HG02798 (cell line): ENCODE data around the gene NTM.

ENCODE experiments used
- ATAC-seq: cut with Tn5 transposase; IDR thresholded peaks from one replicate; pipeline ENCODE4 v1.9.1; 2021; ENCODE audit warnings: mild to moderate bottlenecking; ENCODE audit not compliant: unreplicated experiment, poor library complexity

NTM gene

DNA sequence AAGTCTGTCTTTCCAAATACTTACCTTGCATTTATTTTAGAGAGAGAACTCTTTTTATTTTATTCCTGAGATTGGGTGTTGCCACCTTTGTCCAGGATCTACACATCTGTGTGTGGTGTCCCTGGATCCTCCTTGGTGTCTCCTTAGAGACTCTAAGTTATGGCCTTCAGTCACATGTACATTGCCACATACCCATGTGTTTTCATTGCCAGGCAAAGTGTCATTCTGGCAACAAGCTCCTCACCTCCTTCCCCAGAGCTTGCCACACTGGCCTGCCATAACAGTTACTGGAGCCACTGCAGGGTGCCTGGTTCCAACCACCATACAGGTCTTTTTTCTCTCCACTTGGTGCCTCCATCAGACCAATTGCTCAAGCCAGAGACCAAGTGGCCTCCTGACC lies 379.7 kb downstream of the NTM start:
- ATAC-seq: no peak

DNA sequence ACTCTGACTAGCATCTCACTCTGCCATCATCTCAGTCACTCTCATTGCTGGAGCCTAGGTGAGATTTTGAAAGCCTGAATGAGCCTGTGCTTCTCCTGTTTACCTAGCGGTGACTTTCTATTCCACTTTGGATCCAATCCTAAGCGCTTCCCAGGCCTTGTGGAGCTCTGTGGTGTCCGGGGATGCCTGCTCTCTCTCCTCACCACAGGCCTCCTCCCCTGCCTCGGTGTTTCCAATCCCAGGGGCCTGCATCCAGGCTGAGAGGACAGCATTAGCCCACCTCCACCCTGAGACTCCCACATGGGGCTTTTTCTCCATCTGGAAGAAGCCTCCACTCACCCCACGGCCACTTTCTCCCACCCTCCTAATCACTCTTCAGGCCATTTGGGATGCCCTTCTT lies 380.3 kb downstream of the NTM start:
- no peak for ATAC-seq

DNA sequence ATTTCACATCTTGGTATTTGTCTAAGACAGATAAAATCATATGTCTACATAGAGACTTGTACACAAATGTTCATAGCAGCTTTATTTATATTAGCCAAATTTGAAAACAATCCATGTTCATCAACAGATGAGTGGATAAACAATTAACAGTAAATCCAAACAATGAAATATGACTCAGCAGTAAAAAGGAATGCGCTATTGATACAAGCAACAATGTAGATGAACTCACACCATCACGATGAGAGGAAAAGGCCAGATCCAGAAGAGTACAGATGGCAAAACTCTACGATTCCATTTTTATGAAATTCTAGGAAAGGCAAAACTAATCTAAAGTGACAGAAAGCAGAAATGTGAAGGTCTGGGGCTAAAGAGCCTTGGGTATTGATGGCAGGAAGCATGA lies 384.3 kb downstream of the NTM start:
- no peak for ATAC-seq

DNA sequence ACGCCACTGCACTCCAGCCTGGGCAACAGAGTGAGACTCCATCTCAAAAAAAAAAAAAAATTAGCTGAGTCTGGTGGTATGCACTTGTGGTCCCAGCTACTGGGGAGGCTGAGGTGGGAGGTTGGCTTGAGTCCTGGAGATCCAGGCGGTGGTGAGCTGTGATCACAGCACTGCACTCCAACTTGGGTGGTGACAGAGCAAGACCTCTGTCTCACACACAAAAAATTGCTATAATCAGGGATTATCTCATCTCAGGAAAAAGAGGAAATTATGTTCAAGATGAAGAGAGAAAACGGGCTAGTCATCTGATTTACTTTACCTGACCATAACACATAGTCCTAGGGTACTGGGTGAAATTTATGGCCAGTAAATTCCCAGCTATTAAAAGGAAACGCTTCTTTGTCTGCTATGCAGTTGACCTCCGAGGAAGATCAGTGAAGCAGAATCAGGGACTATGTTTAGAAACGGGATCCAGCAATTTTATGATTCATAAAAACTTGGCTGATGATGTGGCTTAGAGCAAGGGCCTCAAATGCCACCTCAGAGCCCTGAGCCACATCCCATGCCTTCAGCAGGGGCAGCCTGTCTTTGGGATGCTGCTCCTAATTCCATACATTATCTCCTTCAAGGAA lies 386.2 kb downstream of the NTM start:
- no peak for ATAC-seq

DNA sequence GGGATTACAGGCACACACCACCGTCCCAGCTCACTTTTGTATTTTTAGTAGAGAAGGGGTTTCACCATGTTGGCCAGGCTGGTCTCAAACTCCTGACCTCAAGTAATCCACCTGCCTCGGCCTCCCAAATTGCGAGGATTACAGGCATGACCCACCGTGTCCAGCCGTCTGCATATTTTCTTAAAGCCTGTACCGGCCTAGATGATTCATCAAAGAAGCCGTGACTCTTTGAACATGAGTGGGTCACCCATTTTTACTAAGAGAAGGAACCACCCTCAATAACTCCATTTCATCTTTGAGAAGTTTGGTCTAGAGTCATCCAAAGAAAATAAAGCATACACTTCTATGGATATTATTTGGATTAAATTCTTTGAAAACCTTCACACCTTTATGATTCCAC lies 388.3 kb downstream of the NTM start:
- ATAC-seq: no peak

DNA sequence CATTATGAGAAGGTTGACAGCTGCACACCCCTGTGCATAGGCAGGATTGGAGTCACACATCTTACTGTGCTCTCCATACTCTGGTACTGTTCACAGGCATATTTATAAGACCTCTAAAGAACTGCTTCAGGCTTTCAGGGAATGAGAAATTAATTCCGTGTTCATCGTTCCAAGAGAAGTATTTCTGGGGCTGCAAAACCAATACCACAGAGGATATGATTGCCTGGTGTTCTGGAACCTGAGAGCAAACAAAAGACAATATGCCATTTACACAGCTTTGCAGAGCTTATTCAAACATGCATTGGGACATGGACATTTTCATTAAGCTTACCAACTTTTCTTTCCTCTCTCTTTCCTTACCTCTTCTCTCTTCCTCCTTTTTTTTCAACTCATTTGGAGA lies 388.7 kb downstream of the NTM start:
- no peak for ATAC-seq

DNA sequence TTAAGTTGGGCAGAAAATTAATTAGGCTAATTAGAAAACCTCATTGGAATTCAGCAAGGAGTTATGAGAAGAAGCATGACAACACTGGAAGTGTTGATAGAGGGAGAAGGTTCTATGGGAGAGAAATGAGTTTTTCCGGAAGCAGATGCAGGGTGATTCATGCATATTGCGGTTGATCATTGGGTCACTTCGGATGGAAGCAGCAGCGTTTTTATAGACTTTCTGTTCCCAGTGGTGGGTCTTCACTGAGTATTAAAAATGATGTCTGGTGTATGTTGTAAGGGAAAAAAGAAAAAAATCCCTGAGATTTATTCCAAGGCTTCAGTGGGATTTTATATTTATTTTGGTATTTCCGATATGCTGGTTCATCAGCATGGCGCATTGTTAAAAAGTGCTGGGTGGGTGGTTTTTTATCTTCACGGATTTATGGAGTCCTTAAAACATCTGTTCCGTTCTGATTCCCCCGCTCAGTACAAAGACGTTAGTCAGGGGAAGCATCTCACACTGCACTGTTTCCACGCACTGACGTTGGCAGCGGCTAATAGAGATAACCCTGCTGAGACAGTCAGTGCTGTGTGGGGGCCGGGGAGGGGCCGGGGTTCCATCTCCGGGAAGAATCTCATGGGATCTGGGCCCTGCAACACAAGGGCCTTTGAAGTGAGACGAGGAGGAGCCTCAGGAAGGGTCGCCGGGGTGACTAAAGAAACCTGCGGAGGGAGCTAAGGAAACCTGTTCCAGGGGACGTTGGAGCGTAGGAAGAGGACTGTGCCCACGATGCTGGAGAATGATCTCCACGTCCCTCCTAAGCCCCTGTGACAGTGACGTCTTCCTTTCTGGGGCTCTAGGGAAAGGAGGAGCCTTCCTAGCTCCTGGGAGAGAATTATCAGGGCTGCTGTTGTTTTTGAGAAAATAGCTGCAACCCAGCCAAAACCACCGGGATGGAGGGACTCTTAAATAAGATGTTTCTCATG lies 390.0 kb downstream of the NTM start:
- no peak for ATAC-seq

DNA sequence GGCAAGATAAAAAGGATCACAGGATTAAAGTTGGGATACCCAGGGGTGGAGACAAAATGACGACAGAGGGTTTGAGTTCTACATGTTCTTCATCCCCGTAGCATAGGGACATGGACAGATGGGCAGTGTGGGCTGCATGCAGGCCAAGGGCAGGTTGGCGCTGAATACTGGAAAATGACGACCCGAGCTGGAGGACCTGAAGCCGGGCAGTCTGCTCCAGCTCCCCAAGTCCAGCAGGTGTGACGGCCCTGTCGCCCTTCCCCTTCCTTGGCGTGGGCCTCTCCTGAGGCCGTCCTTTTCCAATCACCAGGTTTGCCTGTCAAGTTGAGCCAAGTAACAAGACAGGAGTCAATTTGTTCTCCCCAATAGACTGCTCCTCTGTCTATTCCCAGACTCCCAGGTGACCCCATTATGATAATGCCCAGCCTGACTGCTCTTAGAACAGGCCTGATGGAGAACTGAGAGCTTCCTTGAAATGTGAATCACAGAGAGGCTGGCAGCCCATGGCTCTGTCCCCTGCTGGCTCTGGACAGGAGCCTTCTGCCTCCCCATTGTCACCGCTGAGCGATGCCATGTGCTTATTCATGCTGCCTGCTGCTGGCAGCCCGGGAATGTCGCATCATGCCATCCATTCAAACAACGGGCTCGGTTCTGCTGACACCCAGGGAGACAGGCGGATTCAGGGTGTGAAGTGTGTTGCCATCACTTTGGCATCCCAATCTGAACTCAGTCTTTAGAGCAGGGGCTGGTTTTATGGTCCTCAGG lies 392.1 kb downstream of the NTM start:
- no peak for ATAC-seq

DNA sequence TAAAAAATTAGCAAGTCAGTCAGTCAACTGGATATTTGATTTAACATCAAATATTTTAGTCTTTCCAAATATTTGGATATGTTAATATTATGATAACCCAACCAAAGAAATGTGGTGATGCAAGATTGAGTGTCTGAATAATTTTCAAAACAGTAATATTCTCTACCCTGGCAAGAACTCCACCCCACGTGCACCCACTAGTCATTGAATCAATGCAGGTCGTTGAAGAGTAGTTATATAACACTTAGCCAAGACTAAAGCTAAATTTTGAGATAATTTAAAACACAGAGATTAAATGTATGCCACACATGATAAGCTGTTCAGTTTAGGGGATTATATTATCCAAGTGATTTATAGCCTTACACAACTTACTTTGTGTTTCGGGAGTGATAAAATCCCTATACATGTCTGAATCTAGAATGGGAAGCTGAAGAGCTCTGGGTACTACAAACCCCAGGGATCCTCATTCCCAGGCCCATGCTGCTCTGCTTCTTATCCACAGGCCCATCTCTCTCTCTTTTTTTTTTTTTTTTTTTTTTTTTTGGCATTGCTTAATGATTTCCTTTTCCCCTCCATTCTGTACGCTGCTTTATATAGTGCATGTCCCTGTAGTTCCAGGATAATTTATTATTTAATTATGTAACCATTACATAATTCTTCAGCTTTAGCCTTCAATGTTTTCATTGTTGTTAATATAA lies 392.9 kb downstream of the NTM start:
- ATAC-seq: no peak

DNA sequence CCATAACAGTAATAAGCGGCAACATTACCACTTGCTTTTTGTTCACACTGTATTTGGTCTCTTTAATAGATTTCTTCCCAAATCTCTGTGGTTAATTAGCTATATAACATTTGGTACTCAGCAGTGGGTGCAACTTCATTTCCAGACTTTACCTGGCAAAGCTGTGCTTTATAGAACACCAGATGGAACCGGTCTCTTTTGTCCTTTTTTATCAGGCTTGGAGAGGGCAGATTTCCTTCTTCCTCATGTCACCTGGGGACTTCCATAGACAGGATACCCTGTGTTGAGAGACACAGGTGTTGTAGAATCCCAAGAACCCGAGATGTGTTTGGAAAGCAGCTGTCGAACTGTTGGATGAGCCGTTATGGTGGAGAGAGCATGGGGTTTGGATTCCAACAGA lies 393.7 kb downstream of the NTM start:
- no peak for ATAC-seq

DNA sequence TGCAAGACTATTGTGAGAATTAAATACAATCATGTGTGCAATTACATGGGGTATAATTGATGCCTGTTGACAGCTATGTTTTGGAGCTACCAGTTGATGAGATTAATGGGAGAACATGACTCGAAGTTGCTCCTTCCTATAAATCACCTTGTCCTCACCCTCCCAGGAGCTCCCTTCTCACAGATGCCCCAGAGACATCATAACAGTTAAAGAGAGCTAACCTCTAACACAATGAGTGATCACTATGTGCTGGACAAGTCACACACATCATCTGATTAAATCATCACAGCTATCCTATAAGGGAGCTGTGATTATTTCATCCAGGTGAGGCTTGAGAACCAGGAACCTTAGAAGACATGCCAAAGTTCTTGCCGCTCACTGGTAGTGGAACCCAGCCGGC lies 394.2 kb downstream of the NTM start:
- ATAC-seq: no peak

DNA sequence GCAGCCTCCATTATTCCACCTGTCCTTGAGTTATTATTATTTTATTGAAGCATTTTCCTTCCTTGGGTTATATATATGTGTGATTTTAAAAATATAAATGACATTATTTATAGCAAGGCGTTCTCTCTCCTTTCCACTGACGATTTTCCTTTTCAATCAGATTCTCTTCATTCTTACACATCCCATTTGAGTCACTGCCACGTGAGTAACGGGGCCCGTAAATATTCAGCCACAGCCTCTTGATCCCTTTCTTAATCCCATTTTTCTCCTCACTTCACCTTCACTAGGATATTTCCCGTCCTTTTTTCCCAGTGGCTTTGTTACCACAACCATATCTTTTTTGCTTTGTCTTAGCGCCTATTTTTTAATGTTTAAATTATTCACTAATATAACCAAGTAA lies 396.2 kb downstream of the NTM start:
- ATAC-seq: no peak

DNA sequence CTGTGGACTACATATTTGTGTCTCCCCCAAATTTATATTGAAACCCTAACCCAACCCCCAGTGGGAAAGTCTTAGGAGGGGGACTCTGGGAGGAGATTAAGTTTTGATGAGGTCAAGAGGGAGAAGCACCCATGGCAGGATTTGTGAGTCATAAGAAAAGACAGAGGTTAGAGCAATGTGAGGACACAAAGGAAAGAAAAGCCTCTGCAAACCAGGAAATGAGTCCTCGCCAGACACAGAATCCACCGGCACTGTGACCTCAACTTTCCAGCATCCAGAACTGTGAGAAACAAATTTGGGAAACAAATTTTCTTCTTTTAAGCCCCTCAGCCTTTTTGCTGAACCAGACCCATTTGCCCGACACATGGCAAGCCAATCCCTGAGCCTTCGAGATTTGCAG lies 397.0 kb downstream of the NTM start:
- no peak for ATAC-seq

DNA sequence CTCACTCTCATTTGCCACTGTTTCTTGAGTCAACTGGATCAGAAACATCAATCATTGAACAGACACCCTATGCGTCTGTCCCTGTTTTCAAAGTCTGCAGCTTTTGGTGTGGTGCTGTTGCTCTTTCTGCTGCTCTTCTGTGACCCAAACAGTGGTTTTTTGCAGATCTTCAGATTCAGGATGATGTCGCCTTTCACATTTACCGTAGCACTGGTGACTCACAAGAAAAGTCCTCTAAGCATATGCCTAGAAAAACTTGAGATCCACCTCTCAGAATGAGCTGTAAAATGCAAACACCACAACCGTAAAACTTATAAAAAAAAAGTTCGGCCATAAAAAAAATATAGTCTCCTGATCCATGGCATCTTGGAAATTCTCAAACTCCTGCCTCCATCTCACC lies 400.4 kb downstream of the NTM start:
- ATAC-seq: no peak

DNA sequence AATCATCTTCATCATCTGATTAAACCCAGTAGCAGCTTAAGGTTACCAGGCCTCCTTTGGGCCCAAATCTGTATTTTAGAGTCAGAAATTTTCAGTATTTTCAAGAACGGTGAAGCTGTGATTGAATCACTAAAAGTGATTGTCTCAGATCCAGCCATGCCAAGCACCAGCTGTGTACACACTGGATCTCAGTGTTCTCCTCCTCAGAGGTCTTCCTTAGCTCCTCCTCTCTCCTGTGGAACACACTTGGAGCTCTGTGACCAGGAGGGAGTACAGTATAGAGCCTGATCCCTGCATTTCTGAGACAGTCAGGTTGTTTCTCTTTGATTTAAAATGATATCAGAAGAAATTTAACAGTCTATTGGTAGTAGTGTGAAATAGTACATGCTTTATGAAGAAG lies 401.1 kb downstream of the NTM start:
- ATAC-seq: no peak

DNA sequence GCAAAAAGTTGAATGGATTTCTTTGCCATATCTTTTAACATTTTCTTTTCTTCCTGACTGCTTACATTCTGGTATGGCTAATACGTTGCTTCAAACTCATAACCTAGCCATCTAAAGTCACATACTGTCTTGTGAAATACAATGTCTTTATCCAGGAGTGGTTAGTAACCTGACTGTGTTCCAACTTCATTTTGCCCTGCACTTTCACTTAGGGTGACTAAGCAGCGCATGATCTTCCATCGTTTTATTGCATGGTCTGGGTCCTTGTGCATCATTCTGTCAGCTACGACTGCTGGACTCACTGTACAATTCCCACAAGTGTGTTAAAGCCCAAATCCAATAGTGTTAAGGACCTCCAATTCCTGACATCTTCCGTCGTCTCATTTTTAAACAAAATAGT lies 403.2 kb downstream of the NTM start:
- ATAC-seq: no peak

DNA sequence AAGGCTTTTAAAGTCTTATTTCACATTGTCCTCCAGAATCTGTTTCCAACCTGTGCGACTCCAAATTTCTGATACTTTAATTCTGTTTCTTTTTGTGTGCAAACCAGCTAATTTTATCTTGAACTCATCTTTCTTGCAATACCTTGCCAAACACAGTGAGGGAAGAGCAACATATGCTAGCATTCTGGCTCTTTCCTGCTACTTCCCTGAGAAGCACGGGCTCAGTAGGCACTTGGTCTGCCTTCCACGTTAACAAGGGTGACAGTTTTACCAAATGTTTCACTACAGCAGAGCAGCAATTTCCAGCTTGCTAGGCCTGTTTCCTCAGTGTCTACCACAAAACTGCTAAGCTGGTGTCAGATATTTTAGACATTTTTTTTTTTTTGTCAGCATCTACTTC lies 405.8 kb downstream of the NTM start:
- ATAC-seq: no peak

DNA sequence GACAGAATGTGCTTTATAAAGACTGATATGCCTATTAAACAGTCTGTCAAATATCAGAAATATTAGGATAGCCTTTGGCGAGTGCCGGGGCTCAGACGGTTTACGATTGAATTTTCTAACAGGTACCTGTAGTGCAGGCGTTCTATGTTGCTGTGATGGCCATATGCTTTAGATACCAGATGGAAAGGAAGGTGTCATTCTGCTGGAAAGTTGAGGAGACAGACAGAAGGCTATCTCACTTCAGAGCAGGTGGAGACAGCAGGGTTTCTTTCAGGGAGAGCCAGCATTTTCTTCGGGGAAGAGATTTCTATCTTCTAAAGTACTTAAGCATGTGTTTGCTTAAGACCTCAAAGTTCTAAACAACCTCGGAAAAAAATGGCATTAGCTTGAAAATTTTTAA lies 415.4 kb downstream of the NTM start:
- no peak for ATAC-seq

DNA sequence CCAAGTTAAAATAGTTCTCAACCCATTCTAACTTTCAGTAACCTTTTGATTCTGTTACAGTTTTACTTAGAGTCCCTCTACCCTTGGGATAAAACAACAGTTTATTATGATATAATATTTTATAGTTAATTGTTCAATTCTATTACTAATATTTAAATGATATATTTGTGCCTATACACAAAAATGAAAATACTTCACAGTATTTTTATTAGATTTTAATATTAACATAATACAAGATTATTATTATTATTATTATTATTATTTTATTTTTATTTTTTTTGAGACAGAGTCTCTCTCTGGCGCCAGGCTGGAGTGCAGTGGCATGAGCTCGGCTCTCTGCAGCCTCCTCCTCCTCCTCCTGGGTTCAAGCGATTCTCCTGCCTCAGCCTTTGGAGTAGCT lies 416.7 kb downstream of the NTM start:
- no peak for ATAC-seq

DNA sequence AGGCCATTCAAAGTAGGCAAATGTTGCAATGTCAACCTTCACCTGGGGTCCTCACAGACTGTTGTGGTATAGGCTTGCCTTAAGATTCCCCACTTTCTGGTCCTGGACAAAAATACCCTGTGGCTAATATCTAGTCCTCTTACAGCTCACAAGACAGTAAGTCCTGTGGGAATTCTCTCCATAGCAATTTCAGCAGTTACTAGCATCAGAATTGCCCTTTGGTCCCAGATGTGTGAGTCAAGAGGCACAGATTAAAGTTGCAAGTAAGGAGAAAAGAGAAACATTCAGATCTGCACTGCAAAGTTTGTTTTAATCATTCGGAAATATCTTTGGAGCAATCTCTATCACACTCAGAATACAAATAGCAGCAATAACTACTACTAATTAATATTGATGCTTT lies 420.2 kb downstream of the NTM start:
- no peak for ATAC-seq

DNA sequence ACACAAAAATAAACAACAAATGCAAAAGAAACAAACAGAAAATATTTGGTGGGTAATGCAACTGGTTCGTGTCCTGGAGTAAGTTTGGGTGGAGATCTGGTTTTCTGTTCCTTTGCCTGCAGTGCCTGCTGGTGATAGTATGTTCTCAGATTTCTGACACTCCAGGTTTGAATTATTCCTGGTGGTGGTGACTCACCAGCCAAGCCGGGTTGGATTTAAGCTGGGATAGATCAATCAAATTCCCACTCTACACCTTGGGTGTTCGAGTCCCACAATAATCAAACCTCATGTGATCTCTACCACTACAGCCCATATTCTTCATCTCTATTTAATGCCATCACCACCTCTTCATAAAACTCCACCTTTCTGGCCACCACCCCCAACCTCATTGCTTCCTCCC lies 421.8 kb downstream of the NTM start:
- no peak for ATAC-seq
